DND-41 (cell line): ENCODE data around the gene DRC7.

Experiments used
- CTCF ChIP-seq: IDR thresholded peaks from 2 replicates; pipeline ENCODE4 v1.5.1; 2012; ENCODE audit warnings: borderline replicate concordance, low read length, moderate library complexity, mild to moderate bottlenecking; ENCODE audit not compliant: poor library complexity, severe bottlenecking; ENCODE audit errors: extremely low read depth
- EZH2 ChIP-seq: IDR thresholded peaks from 3 replicates; pipeline ENCODE4 v1.6.1; 2012; ENCODE audit warnings: borderline replicate concordance, low read depth, mild to moderate bottlenecking, moderate library complexity, low read length, inconsistent platforms; ENCODE audit not compliant: severe bottlenecking

DNA sequence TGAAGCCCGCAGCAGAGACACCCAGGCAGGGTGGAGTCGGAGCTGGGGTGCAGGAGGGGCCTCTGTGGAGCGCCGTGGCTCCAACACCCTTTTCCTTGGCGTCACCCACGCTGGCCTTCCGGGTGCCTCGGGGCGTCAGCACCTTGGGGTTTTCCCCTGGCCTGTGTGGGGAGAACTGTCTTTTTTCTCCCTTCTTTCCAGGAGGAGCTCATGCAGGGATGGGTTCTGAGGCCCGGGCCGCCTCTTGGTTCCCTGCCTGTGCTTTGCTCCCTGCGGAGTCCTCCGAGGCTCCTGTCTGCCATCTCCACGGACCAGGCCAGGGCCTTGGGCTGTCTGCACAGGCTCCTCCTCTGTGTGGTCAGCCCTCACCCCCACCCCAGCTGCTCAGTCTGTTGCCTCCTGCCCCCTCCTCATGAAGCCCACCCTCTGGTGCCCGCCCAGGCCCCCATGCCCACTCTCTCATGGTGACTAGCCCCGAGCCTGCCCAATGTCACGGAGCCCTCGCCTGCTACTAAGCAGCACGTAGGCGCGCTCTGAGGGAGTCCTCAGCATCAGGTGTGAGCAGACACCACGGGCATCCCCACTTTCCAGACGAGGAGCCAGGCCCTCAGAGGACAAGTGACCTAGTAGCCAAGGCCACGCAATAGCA is 45.9 kb downstream of the DRC7 start:
- no peak for TF ChIP-seq EZH2
- no peak for TF ChIP-seq CTCF
